Measurements from ENCODE around the gene GJA8.
"Not testable (repeated sequence)": the region's sequence is repeated elsewhere in the genome, so short reads cannot be mapped to it uniquely, and the experiment has no call there.

The GJA8 gene

GRCh38 chr1:147902253-147902845 is at the start of gene GJA8:
TSS of gene GJA8 (plus strand) at chr1:147902795. CDS start at chr1:147907956, 5,161 bp downstream.
- DNase-seq (ENCODE audit: low spot score) = no peak

- DNase-seq (ENCODE audit: low spot score) = no peak
These were observed 49.2 kb upstream of the GJA8 start for GRCh38 chr1:147853391-147853790.

- DNase-seq (ENCODE audit: low spot score) = not testable (repeated sequence)
These were observed 47.6 kb upstream of the GJA8 start for GRCh38 chr1:147854989-147855388.

- not testable (repeated sequence) for DNase-seq (ENCODE audit: low spot score)
These were observed 46.6 kb upstream of the GJA8 start for GRCh38 chr1:147855996-147856395.

- DNase-seq (ENCODE audit: low spot score) = not testable (repeated sequence)
These were observed 35.4 kb upstream of the GJA8 start for GRCh38 chr1:147867204-147867603.

GRCh38 chr1:147878022-147878421 is 24.6 kb upstream of the GJA8 start:
- DNase-seq (ENCODE audit: low spot score) = no peak

- no peak for DNase-seq (ENCODE audit: low spot score)
These were observed 22.7 kb upstream of the GJA8 start for GRCh38 chr1:147879911-147880310.

- DNase-seq (ENCODE audit: low spot score) = no peak
These were observed 20.1 kb upstream of the GJA8 start for GRCh38 chr1:147882535-147882934.

- DNase-seq (ENCODE audit: low spot score) = no peak
These were observed 12.3 kb upstream of the GJA8 start for GRCh38 chr1:147890177-147890790.

GRCh38 chr1:147891088-147891487 is 11.5 kb upstream of the GJA8 start:
- DNase-seq (ENCODE audit: low spot score) = no peak

GRCh38 chr1:147892216-147892615 is 10.4 kb upstream of the GJA8 start:
- peak; percentile 16 for DNase-seq (ENCODE audit: low spot score)

- DNase-seq (ENCODE audit: low spot score) = peak; percentile 33
These were observed 9.8 kb upstream of the GJA8 start for GRCh38 chr1:147892731-147893214.

- no peak for DNase-seq (ENCODE audit: low spot score)
These were observed 7.5 kb upstream of the GJA8 start for GRCh38 chr1:147895123-147895522.

- no peak for DNase-seq (ENCODE audit: low spot score)
These were observed 5.4 kb upstream of the GJA8 start for GRCh38 chr1:147897029-147897752.

GRCh38 chr1:147897789-147898188 is 4.8 kb upstream of the GJA8 start:
- DNase-seq (ENCODE audit: low spot score) = no peak

- no peak for DNase-seq (ENCODE audit: low spot score)
These were observed 2.1 kb downstream of the GJA8 start for GRCh38 chr1:147904726-147905125.

GRCh38 chr1:147907786-147908509 is 5.4 kb downstream of the GJA8 start:
- no peak for DNase-seq (ENCODE audit: low spot score)

GRCh38 chr1:147912553-147912952 is 10.0 kb downstream of the GJA8 start:
- DNase-seq (ENCODE audit: low spot score) = no peak

- DNase-seq (ENCODE audit: low spot score) = no peak
These were observed 10.9 kb downstream of the GJA8 start for GRCh38 chr1:147913362-147913942.

- DNase-seq (ENCODE audit: low spot score) = no peak
These were observed 17.3 kb downstream of the GJA8 start for GRCh38 chr1:147919896-147920295.

GRCh38 chr1:147924813-147925212 is 22.2 kb downstream of the GJA8 start:
- no peak for DNase-seq (ENCODE audit: low spot score)

- DNase-seq (ENCODE audit: low spot score) = not testable (repeated sequence)
These were observed 24.6 kb downstream of the GJA8 start for GRCh38 chr1:147927215-147927614.

Measured in globus pallidus (tissue), 1 donor.